B cell (primary cell): ENCODE results near the gene WDR7.

ENCODE experiments used
- CTCF ChIP-seq: fragments of 200-600 bp; IDR thresholded peaks from one replicate; pipeline ENCODE4 v1.8.0; 2022; ENCODE audit warnings: antibody characterized with exemption, mild to moderate bottlenecking
- EZH2 ChIP-seq: IDR thresholded peaks from 2 replicates; pipeline ENCODE4 v1.6.1; 2012; ENCODE audit warnings: borderline replicate concordance, low read depth, mild to moderate bottlenecking, moderate library complexity, low read length; ENCODE audit not compliant: insufficient read depth, poor library complexity, severe bottlenecking

- no peak for TF ChIP-seq EZH2
- TF ChIP-seq CTCF, result no peak
Measured at GRCh38 chr18:57004366-57005121, 353.4 kb downstream of the WDR7 start.
